Measurements from ENCODE around the gene GABPA. TPM values are rescaled to one million over a fixed set of nuclear protein-coding genes. Genes with fewer than 3 reads are reported as not detected.

Gene GABPA
- total and polyA plus RNA-seq, 9 of the 15 experiments (the other 6 are each of a cell fraction or from before 2014, with no cell fraction given): 8.9 to 35.7 (median 22.8) TPM

GRCh38 chr21:25734904-25735645 is at the start of gene GABPA, which contains the start of gene ATP5PF (continued):
- TF ChIP-seq, protein P1, sequence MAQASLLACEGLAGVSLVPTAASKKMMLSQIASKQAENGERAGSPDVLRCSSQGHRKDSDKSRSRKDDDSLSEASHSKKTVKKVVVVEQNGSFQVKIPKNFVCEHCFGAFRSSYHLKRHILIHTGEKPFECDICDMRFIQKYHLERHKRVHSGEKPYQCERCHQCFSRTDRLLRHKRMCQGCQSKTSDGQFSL (CRISPR knock-in tag; IDR thresholded peaks at IDR 0.05): no peak
- TF ChIP-seq, protein P1 (tag; IDR thresholded peaks at IDR 0.05): peak in 1 of 2 experiments; percentile 90; a peak in 2 of 4 replicates
- TF ChIP-seq PHF8 (IDR thresholded peaks at IDR 0.05; ENCODE audit: borderline replicate concordance, low read length) (peak; percentile 72; the same call in 1 of the 2 replicates), TRIM28 (IDR thresholded peaks at IDR 0.05) (0 out of 2 replicates have a peak, but pooled peaks have one; percentile 40), CCAR2 (IDR thresholded peaks at IDR 0.05; ENCODE audit: low read depth, low read length) (0 out of 2 replicates have a peak, but pooled peaks have one; percentile 24), ILF3 (IDR thresholded peaks at IDR 0.05; ENCODE audit: borderline replicate concordance) (no peak), HMGN3 (IDR thresholded peaks at IDR 0.05; ENCODE audit: borderline replicate concordance, extremely low read depth, insufficient read length, low read depth, low read length) (peak; percentile 66), POLR2AphosphoS5 (IDR thresholded peaks at IDR 0.05; ENCODE audit: control insufficient read depth, insufficient read depth, low read depth, low read length) (peak; percentile 12), ZC3H4 (CRISPR knock-in tag; IDR thresholded peaks at IDR 0.05; ENCODE audit: borderline replicate concordance) (no peak), ZNF41 (CRISPR knock-in tag; conservative IDR thresholded peaks at IDR 0.05) (no peak), NBN (IDR thresholded peaks at IDR 0.05; ENCODE audit: low read depth) (peak; percentile 52; the same call in 1 of the 2 replicates), TBP (optimal IDR thresholded peaks at IDR 0.05; ENCODE audit: low read depth, low read length) (no peak), RAD51 (IDR thresholded peaks at IDR 0.05; ENCODE audit: borderline replicate concordance, low read depth) (no peak), FOXA3 (CRISPR knock-in tag; conservative IDR thresholded peaks at IDR 0.05 in 1 of 2, IDR thresholded peaks at IDR 0.05 in 1 of 2) (no peak), ZNF655 (CRISPR knock-in tag; IDR thresholded peaks at IDR 0.05) (no peak), ZNF699 (CRISPR knock-in tag; IDR thresholded peaks at IDR 0.05; ENCODE audit: insufficient replicate concordance) (no peak), ZNF146 (CRISPR knock-in tag; IDR thresholded peaks at IDR 0.05; ENCODE audit: unreplicated experiment) (no peak), POLR2G (IDR thresholded peaks at IDR 0.05; ENCODE audit: low read depth, low read length) (peak; percentile 88), ARNT (IDR thresholded peaks at IDR 0.05) (peak in 1 of 2 experiments; percentile 79; a peak in 2 of 4 replicates), E4F1 (CRISPR knock-in tag; IDR thresholded peaks at IDR 0.05; ENCODE audit: borderline replicate concordance) (no peak), BACH1 (tag; IDR thresholded peaks at IDR 0.05) (no peak; the same call in 1 of the 2 replicates), SETDB1 (IDR thresholded peaks at IDR 0.05; ENCODE audit: low read length) (no peak), CBFA2T2 (conservative IDR thresholded peaks at IDR 0.05) (no peak), KAT8 (IDR thresholded peaks at IDR 0.05; ENCODE audit: low read depth) (peak; percentile 10; the same call in 1 of the 2 replicates), MCM2 (IDR thresholded peaks at IDR 0.05; ENCODE audit: low read depth) (no peak)
